K562 (cell line): ENCODE measurements around the gene PCBP3. TPM values are rescaled to one million over a fixed set of nuclear protein-coding genes. Genes with fewer than 3 reads are reported as not detected.

Experiments used
- ATAC-seq: fragments of 200-7000 bp; cut with Tn5 transposase; 3 replicates; pipeline ENCODE4 v1.9.1; 2020; ENCODE audit warnings: moderate library complexity
- BruUV-seq: library from RNA; stranded (reverse); fragments of 400-500 nt; replicated peaks from 2 replicates; lab custom pipeline; 2021; lab: Mats Ljungman, UMichigan
- CTCF ChIA-PET: fragments of 300-600 bp; formaldehyde crosslinking; extraction: SDS; loops from one replicate; lab custom pipeline; 2021; ENCODE audit warnings: low intra/inter-chr PET ratio; lab: Yijun Ruan, JAX
- POLR2A ChIA-PET: fragments of 300-600, 350-650 bp; sonication (Branson Sonifier 250); formaldehyde crosslinking; extraction: SDS; loops from one replicate; lab custom pipeline; 2021; ENCODE audit warnings: antibody characterized with exemption, inconsistent platforms; lab: Yijun Ruan, JAX
- DNase-seq, 4 experiments: peaks; one replicate each; pipeline versions ENCODE4 v3.0.0 to v3.0.0-alpha.2; 2011 to 2018; ENCODE audit warnings: low spot score in 3 of 4, mixed read lengths in 3 of 4; ENCODE audit errors: extremely low read depth in 1 of 4
- FAIRE-seq: peaks from 2 replicates; lab custom pipeline; 2011; peaks lifted over from hg19 to GRCh38; lab: Jason Lieb, UNC
- H2AFZ ChIP-seq: 2 replicates; pipeline ENCODE4 v1.6.0; 2011; ENCODE audit warnings: low read depth, low read length, control low read depth, inconsistent platforms
- H3K27ac ChIP-seq: fragments of 200-600 bp; 3 replicates; pipeline ENCODE4 v1.8.0; 2011; ENCODE audit warnings: low read depth, mild to moderate bottlenecking, control low read depth, inconsistent platforms, low read length, moderate library complexity, mixed read lengths; ENCODE audit errors: extremely low read depth
- H3K27me3 ChIP-seq, 2 experiments: fragments of 300-600 bp in 1 of 2; 2 replicates in 1 of 2; 3 replicates in 1 of 2; pipeline versions ENCODE4 v1.6.0 to v1.8.0; 2011; ENCODE audit warnings: inconsistent platforms in 2 of 2, low read length in 2 of 2, mild to moderate bottlenecking in 1 of 2, mixed read lengths in 1 of 2, moderate library complexity in 1 of 2; ENCODE audit not compliant: control insufficient read depth in 2 of 2, insufficient read depth in 2 of 2
- H3K36me3 ChIP-seq: fragments of 300-600 bp; 3 replicates; pipeline ENCODE4 v1.8.0; 2011; ENCODE audit warnings: mild to moderate bottlenecking, low read length, inconsistent platforms; ENCODE audit not compliant: control insufficient read depth, insufficient read depth
- H3K4me1 ChIP-seq, 2 experiments: fragments of 200-600 bp in 1 of 2; replicated peaks in 1 of 2; 2 replicates in 1 of 2; 3 replicates in 1 of 2; pipeline versions ENCODE4 v1.5.1 to v1.8.0; 2011; ENCODE audit warnings: inconsistent platforms in 2 of 2, low read length in 2 of 2, mild to moderate bottlenecking in 1 of 2, mixed read lengths in 1 of 2, moderate library complexity in 1 of 2; ENCODE audit not compliant: control insufficient read depth in 2 of 2, insufficient read depth in 2 of 2
- H3K4me2 ChIP-seq: 2 replicates; pipeline ENCODE4 v1.6.1; 2011; ENCODE audit warnings: low read length, control low read depth, inconsistent platforms, mixed read lengths; ENCODE audit not compliant: insufficient read depth
- H3K4me3 ChIP-seq: fragments of 200-600 bp; sonication (generic), shearing (Covaris generic); 2 replicates; pipeline ENCODE4 v1.5.1; 2016; ENCODE audit warnings: control low read depth, inconsistent platforms
- H3K79me2 ChIP-seq: fragments of 200-600 bp; 3 replicates; pipeline ENCODE4 v1.8.0; 2011; ENCODE audit warnings: low read length, inconsistent platforms; ENCODE audit not compliant: control insufficient read depth, insufficient read depth
- H3K9ac ChIP-seq, 2 experiments: 2 replicates each; pipeline versions ENCODE4 v1.6.0 to v1.6.1; 2011; ENCODE audit warnings: low read depth in 2 of 2, low read length in 2 of 2, control low read depth in 1 of 2, inconsistent platforms in 1 of 2, mild to moderate bottlenecking in 1 of 2, mixed read lengths in 1 of 2; ENCODE audit not compliant: insufficient read depth in 1 of 2
- H3K9me1 ChIP-seq: one replicate; pipeline ENCODE4 v1.6.0; 2011; ENCODE audit warnings: inconsistent platforms, mild to moderate bottlenecking, low read length, moderate library complexity; ENCODE audit not compliant: control insufficient read depth, insufficient read depth
- H3K9me3 ChIP-seq: replicated peaks from 2 replicates; pipeline ENCODE4 v1.5.1; 2011; ENCODE audit warnings: low read depth, low read length, inconsistent platforms; ENCODE audit not compliant: control insufficient read depth, insufficient read depth
- H4K20me1 ChIP-seq: replicated peaks from 2 replicates; pipeline ENCODE4 v1.6.1; 2011; ENCODE audit warnings: low read length, inconsistent platforms, mixed read lengths; ENCODE audit not compliant: control insufficient read depth, insufficient read depth
- CREM ChIP-seq: IDR thresholded peaks from 2 replicates; pipeline ENCODE4 v1.6.1; 2014; ENCODE audit warnings: antibody characterized with exemption, low read depth
- CTBP1 ChIP-seq: fragments of 450-650 bp; IDR thresholded peaks from 2 replicates; pipeline ENCODE4 v1.6.1; 2016; ENCODE audit warnings: borderline replicate concordance
- FOXP1 ChIP-seq: sonication (generic); formaldehyde crosslinking; IDR thresholded peaks from 2 replicates; pipeline ENCODE4 v1.8.0; 2022; ENCODE audit warnings: mild to moderate bottlenecking, missing genetic modification reagents
- HDAC1 ChIP-seq, 2 experiments: fragments of 450-650 bp; IDR thresholded peaks; 2 replicates each; pipeline ENCODE4 v1.6.1; 2016 to 2017; ENCODE audit warnings: inconsistent platforms in 1 of 2, mild to moderate bottlenecking in 1 of 2, moderate library complexity in 1 of 2
- L3MBTL2 ChIP-seq: fragments of 450-650 bp; IDR thresholded peaks from 2 replicates; pipeline ENCODE4 v1.6.1; 2016; ENCODE audit warnings: mild to moderate bottlenecking, moderate library complexity
- NFIC ChIP-seq: fragments of 450-650 bp; IDR thresholded peaks from 2 replicates; pipeline ENCODE4 v1.6.1; 2017; ENCODE audit warnings: mild to moderate bottlenecking, inconsistent platforms
- NFIX ChIP-seq: fragments of 250-450 bp; sonication (Bioruptor Pico); IDR thresholded peaks from 2 replicates; pipeline ENCODE4 v1.4.0; 2020; ENCODE audit warnings: low read depth, mild to moderate bottlenecking, moderate library complexity
- WGBS: fragments of 100-300 bp; shearing (Covaris generic); methylation state at CpG from one replicate; pipeline ENCODE4 v1.1.6; 2016; ENCODE audit warnings: low coverage, mixed read lengths; ENCODE audit not compliant: insufficient coverage; ENCODE audit errors: missing lambda C conversion rate; 5-methylcytosine and 5-hydroxymethylcytosine counted together
- in situ Hi-C: fragments of 300-500 bp; cut with MboI; formaldehyde crosslinking; loops from 4 replicates; pipeline ENCODE4 v1.15.0; 2018; ENCODE audit warnings: inconsistent platforms, mixed read lengths
- intact Hi-C: fragments of 100-400 bp; cut with micrococcal nuclease; formaldehyde crosslinking; loops from 2 replicates; pipeline ENCODE4 v1.14.2; 2022
- polyA plus RNA-seq, 8 experiments: library from polyadenylated mRNA; depleted of rRNA in 4 of 8; stranded (reverse) in 5 of 8; unstranded in 3 of 8; fragments of >200 nt; fragmentation: Nextera tagmentation in 2 of 8; fragmentation: Illumina TruSeq in 1 of 8; extraction: Ambion mirVana in 2 of 8; extraction: Trizol in 1 of 8; gene quantifications; 2 replicates each; pipeline versions ENCODE4 v1.2.1 to v1.2.3, GENCODE V29; 2011 to 2014; ENCODE audit warnings: inconsistent platforms in 1 of 8, missing spikeins in 1 of 8
- total RNA-seq, 7 experiments: library from RNA; depleted of rRNA in 6 of 7; stranded (reverse); fragments of >200 nt in 6 of 7; fragmentation: Illumina TruSeq in 2 of 7; extraction: Trizol in 2 of 7; gene quantifications; 2 replicates each; pipeline versions ENCODE4 v1.2.1 to v1.2.3, GENCODE V29; 2011 to 2021; ENCODE audit warnings: low replicate concordance in 1 of 7
- TF ChIP-seq, protein P1 (sequence below), 2 experiments: IDR thresholded peaks; 2 replicates each; pipeline ENCODE4 v1.6.1; 2011; ENCODE audit warnings: borderline replicate concordance in 1 of 2, control low read depth in 1 of 2, low read depth in 1 of 2, low read length in 1 of 2, mild to moderate bottlenecking in 1 of 2, mixed read lengths in 1 of 2, moderate library complexity in 1 of 2; ENCODE audit not compliant: insufficient read depth in 1 of 2, insufficient read length in 1 of 2, poor library complexity in 1 of 2, severe bottlenecking in 1 of 2; ENCODE audit errors: extremely low read depth in 1 of 2
- TF ChIP-seq, protein P2 (sequence below), 2 experiments: fragments of 250-450 bp in 1 of 2; fragments of 450-650 bp in 1 of 2; sonication (Bioruptor Pico) in 1 of 2; IDR thresholded peaks; 2 replicates each; pipeline versions ENCODE4 v1.6.1 to v1.8.0; 2016 to 2021; ENCODE audit warnings: mild to moderate bottlenecking in 2 of 2, moderate library complexity in 2 of 2, missing compliant biosample characterization in 1 of 2, missing genetic modification characterization in 1 of 2
- TF ChIP-seq, protein P3 (sequence below): fragments of 450-650 bp; IDR thresholded peaks from 2 replicates; pipeline ENCODE4 v1.6.1; 2016; ENCODE audit warnings: borderline replicate concordance

PCBP3 gene
- total and polyA plus RNA-seq, 9 of the 15 experiments (the other 6 are each of a cell fraction or from before 2014, with no cell fraction given), result 0.18 TPM; not detected in 8

DNA sequence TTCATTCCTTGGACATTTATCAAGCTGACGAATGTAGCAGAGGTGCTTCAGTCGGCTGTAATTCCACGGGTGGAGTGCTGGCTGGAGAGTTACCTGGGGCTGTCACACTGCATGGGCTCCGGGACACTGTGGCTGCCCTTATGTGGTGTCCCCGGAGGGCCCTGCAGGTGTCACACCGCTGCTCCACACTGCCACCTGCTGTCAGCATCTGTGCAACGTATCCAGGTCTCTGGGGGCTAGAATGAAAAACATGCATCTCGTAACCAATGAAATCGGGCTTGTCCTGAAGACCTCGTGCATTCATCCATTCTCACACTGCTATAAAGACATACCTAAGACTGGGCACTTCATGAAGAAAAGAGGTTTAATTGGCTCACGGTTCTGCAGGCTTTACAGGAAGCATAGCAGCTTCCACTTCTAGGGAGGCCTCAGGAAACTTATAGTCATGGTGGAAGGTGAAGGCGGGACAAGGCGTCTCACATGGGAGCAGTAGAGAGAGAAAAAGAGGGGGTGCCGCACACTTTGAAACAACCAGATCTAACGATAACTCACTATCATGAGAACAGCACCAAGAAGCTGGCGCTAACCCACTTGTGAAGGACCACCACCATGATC lies 46.7 kb upstream of the PCBP3 start (continued):
- TF ChIP-seq, protein P1, sequence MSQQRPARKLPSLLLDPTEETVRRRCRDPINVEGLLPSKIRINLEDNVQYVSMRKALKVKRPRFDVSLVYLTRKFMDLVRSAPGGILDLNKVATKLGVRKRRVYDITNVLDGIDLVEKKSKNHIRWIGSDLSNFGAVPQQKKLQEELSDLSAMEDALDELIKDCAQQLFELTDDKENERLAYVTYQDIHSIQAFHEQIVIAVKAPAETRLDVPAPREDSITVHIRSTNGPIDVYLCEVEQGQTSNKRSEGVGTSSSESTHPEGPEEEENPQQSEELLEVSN (IDR thresholded peaks at IDR 0.05; ENCODE audit: borderline replicate concordance in 1 of 2, extremely low read depth in 1 of 2, insufficient read depth in 1 of 2, insufficient read length in 1 of 2, low read depth in 1 of 2, low read length in 1 of 2, poor library complexity in 1 of 2, severe bottlenecking in 1 of 2), result peak in 1 of 2 experiments; percentile 27
- TF ChIP-seq CTBP1, result peak; percentile 50; the same call in 1 of the 2 replicates
- TF ChIP-seq, protein P2, sequence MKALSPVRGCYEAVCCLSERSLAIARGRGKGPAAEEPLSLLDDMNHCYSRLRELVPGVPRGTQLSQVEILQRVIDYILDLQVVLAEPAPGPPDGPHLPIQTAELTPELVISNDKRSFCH (CRISPR knock-in tag; IDR thresholded peaks at IDR 0.05), result no peak
- TF ChIP-seq, protein P2 (tag; IDR thresholded peaks at IDR 0.05), result peak; percentile 56; the same call in 1 of the 2 replicates
- TF ChIP-seq CREM, result peak; percentile 56; the same call in 1 of the 2 replicates
- TF ChIP-seq HDAC1 (IDR thresholded peaks at IDR 0.05), result no peak
- no peak for TF ChIP-seq FOXP1 (CRISPR knock-in tag)
- peak; percentile 60 for TF ChIP-seq L3MBTL2

DNA sequence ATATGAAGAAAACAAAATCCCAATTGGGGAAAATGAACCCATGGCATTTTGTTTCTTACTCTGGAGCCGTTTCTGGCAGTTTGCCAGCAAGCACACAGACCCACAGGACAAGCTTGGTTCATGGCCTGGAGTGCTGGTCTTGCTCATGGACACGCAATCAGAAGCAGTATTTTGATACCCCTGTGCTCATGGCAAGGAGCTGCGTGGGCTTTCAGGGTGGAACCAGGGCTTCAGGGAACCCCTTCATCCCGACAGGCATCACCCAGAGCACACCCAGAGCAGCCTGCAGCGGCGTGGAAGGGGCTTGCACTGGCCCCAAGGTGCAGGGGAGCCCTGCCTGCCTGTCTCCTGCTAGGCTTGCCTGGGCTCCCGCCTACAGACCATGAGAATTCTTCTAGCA lies 45.4 kb upstream of the PCBP3 start:
- no peak overlapping the region for H3K4me2 ChIP-seq
- H3K9me3 ChIP-seq, result 0 out of 2 replicates have a peak, but pooled peaks cover 2% of the 10 kb centered on the region
- no peaks in the 10 kb centered on the region for H3K27me3 ChIP-seq
- DNase-seq (no peak), ATAC-seq (no peak), FAIRE-seq (no peak)
- H3K36me3 ChIP-seq, result peaks cover 55% of the 10 kb centered on the region
- BruUV-seq, result no TSS peak
- no peak overlapping the region for H3K27ac ChIP-seq
- peaks cover 6% of the 10 kb centered on the region for H3K9me1 ChIP-seq
- no peak overlapping the region for H3K9ac ChIP-seq
- H4K20me1 ChIP-seq, result peaks cover 15% of the 10 kb centered on the region; the same call in 1 of the 2 replicates
- H3K4me3 ChIP-seq, result no peak overlapping the region
- in situ Hi-C loops, result loop anchor here (5.0 kb wide), 1 partner anchor 41 kb away; no protein-coding TSS in a partner anchor
- no peak overlapping the region for H2AFZ ChIP-seq
- CTCF ChIA-PET, result no interaction called here
- peaks cover 2 to 32% of the 10 kb centered on the region in 2 experiments; a peak in 3 of 5 replicates for H3K4me1 ChIP-seq
- peak; percentile 97 for TF ChIP-seq NFIC
- TF ChIP-seq, protein P3, sequence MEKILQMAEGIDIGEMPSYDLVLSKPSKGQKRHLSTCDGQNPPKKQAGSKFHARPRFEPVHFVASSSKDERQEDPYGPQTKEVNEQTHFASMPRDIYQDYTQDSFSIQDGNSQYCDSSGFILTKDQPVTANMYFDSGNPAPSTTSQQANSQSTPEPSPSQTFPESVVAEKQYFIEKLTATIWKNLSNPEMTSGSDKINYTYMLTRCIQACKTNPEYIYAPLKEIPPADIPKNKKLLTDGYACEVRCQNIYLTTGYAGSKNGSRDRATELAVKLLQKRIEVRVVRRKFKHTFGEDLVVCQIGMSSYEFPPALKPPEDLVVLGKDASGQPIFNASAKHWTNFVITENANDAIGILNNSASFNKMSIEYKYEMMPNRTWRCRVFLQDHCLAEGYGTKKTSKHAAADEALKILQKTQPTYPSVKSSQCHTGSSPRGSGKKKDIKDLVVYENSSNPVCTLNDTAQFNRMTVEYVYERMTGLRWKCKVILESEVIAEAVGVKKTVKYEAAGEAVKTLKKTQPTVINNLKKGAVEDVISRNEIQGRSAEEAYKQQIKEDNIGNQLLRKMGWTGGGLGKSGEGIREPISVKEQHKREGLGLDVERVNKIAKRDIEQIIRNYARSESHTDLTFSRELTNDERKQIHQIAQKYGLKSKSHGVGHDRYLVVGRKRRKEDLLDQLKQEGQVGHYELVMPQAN, result no peak
- TF ChIP-seq NFIX, result peak; percentile 95
- 81% methylated on average over 7 of the region's 7 CpGs for WGBS
- intact Hi-C loops, result loop anchor here (5.0 kb wide), 1 partner anchor 121 kb away; no protein-coding TSS in a partner anchor
- peaks cover 41% of the 10 kb centered on the region for H3K79me2 ChIP-seq
- POLR2A ChIA-PET, result interaction anchor here (0.8 kb wide), 2 partner anchors 10 to 213 kb away, joined by 3 read pairs; no protein-coding TSS in a partner anchor
